22Rv1 (cell line): ENCODE measurements around the gene KRTAP9-1.

Source experiments
- CTCF ChIP-seq: fragments of 450-650 bp; IDR thresholded peaks from 2 replicates; pipeline ENCODE4 v1.5.1; 2017; ENCODE audit warnings: mild to moderate bottlenecking
- ZFX ChIP-seq: fragments of 450-650 bp; IDR thresholded peaks from 2 replicates; pipeline ENCODE4 v1.6.1; 2017; ENCODE audit warnings: antibody characterized with exemption, borderline replicate concordance

DNA sequence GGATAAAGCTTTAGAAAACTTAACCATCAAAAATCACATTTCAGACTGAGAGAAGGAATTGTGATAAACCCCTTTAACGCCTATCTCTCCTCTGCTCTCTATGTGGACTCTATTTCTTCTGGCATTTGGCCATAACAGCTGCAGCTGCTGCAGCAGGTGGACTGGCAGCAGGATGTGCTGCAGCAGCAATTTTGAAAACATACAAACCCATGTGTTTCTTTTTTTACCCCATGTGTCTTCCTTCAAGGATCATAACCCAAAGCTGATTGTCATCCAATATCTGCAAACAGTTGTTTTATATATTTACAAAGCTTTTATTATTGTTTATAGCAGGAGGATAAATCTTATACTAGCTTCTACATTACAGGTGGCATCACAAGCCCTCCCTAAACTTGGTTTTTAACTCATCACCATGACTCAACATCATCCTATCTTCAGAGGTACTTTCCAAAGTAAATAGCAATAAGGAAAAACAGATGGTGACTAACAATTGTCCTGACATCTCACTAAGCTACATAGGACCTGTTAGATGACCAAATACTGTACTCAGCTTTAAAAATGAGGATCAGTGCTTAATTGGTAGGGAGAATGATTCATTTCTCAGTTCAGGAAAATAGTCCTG, 22.3 kb downstream of the KRTAP9-1 start:
- no peak for TF ChIP-seq CTCF
- no peak for TF ChIP-seq ZFX
